K562 (cell line): ENCODE results near the gene LTA4H. TPM values are rescaled to one million over a fixed set of nuclear protein-coding genes. Genes with fewer than 3 reads are reported as not detected.

Experiments used
- BDP1 ChIP-seq: IDR thresholded peaks from 3 replicates; pipeline ENCODE4 v1.6.1; 2011; ENCODE audit not compliant: insufficient read length, insufficient read depth
- CCNT2 ChIP-seq: IDR thresholded peaks from 2 replicates; pipeline ENCODE4 v1.6.1; 2011; ENCODE audit warnings: borderline replicate concordance, low read depth, mild to moderate bottlenecking, moderate library complexity, mixed read lengths, low read length; ENCODE audit not compliant: insufficient read length; ENCODE audit errors: extremely low read depth
- CREBBP ChIP-seq: IDR thresholded peaks from one replicate; pipeline ENCODE4 v1.6.1; 2012; ENCODE audit warnings: low read depth, mild to moderate bottlenecking, control low read depth, inconsistent platforms, low read length
- CTBP1 ChIP-seq: fragments of 450-650 bp; IDR thresholded peaks from 2 replicates; pipeline ENCODE4 v1.6.1; 2016; ENCODE audit warnings: borderline replicate concordance
- DPF2 ChIP-seq: fragments of 450-650 bp; IDR thresholded peaks from 2 replicates; pipeline ENCODE4 v1.6.1; 2016
- GABPB1 ChIP-seq: sonication (generic); formaldehyde crosslinking; IDR thresholded peaks from 2 replicates; pipeline ENCODE4 v1.8.0; 2022; ENCODE audit warnings: mild to moderate bottlenecking, missing genetic modification reagents
- IRF2 ChIP-seq: sonication (generic); formaldehyde crosslinking; IDR thresholded peaks from 2 replicates; pipeline ENCODE4 v1.8.1; 2022; ENCODE audit warnings: mild to moderate bottlenecking, missing genetic modification reagents
- IRF9 ChIP-seq: fragments of 450-650 bp; IDR thresholded peaks from 2 replicates; pipeline ENCODE4 v1.6.1; 2016; ENCODE audit warnings: missing biosample characterization, missing genetic modification characterization
- KAT7 ChIP-seq: sonication (generic); formaldehyde crosslinking; IDR thresholded peaks from 2 replicates; pipeline ENCODE4 v1.8.0; 2022; ENCODE audit warnings: missing genetic modification reagents, mild to moderate bottlenecking, borderline replicate concordance
- KLF1 ChIP-seq: fragments of 450-650 bp; IDR thresholded peaks from 2 replicates; pipeline ENCODE4 v1.6.1; 2016; ENCODE audit warnings: missing genetic modification characterization, missing compliant biosample characterization
- KLF13 ChIP-seq: fragments of 450-650 bp; IDR thresholded peaks from 2 replicates; pipeline ENCODE4 v1.6.1; 2016; ENCODE audit warnings: missing genetic modification characterization, low read depth, mild to moderate bottlenecking, missing compliant biosample characterization, moderate library complexity, borderline replicate concordance
- NFIC ChIP-seq: fragments of 450-650 bp; IDR thresholded peaks from 2 replicates; pipeline ENCODE4 v1.6.1; 2017; ENCODE audit warnings: mild to moderate bottlenecking, inconsistent platforms
- NR3C1 ChIP-seq: sonication (generic); formaldehyde crosslinking; IDR thresholded peaks from 2 replicates; pipeline ENCODE4 v1.8.1; 2022; ENCODE audit warnings: missing genetic modification reagents
- POLR2A ChIP-seq: fragments of 450-650 bp; conservative IDR thresholded peaks from 2 replicates; pipeline ENCODE4 v1.6.1; 2016
- RBM17 ChIP-seq: fragments of 200-400 bp; formaldehyde crosslinking; IDR thresholded peaks from 2 replicates; pipeline ENCODE4 v1.6.1; 2017; ENCODE audit warnings: low read depth, mild to moderate bottlenecking, low read length, borderline replicate concordance
- TEAD1 ChIP-seq, 2 experiments: fragments of 450-650 bp in 1 of 2; sonication (generic) in 1 of 2; formaldehyde crosslinking; IDR thresholded peaks; 2 replicates each; pipeline versions ENCODE4 v1.4.0 to v1.8.0; 2020 to 2022; ENCODE audit warnings: mild to moderate bottlenecking in 2 of 2, missing genetic modification reagents in 1 of 2
- U2AF2 ChIP-seq: fragments of 200-400 bp; formaldehyde crosslinking; optimal IDR thresholded peaks from 2 replicates; pipeline ENCODE3; 2017; ENCODE audit warnings: low read depth, mild to moderate bottlenecking, low read length
- ZNF146 ChIP-seq: IDR thresholded peaks from one replicate; pipeline ENCODE4 v1.6.1; 2018; ENCODE audit warnings: missing compliant biosample characterization; ENCODE audit not compliant: unreplicated experiment
- ZNF77 ChIP-seq: fragments of 250-450 bp; sonication (Bioruptor Pico); IDR thresholded peaks from 2 replicates; pipeline ENCODE4 v1.5.0; 2020
- polyA plus RNA-seq, 8 experiments: library from polyadenylated mRNA; depleted of rRNA in 4 of 8; stranded (reverse) in 5 of 8; unstranded in 3 of 8; fragments of >200 nt; fragmentation: Nextera tagmentation in 2 of 8; fragmentation: Illumina TruSeq in 1 of 8; extraction: Ambion mirVana in 2 of 8; extraction: Trizol in 1 of 8; gene quantifications; 2 replicates each; pipeline versions ENCODE4 v1.2.1 to v1.2.3, GENCODE V29; 2011 to 2014; ENCODE audit warnings: inconsistent platforms in 1 of 8, missing spikeins in 1 of 8
- total RNA-seq, 7 experiments: library from RNA; depleted of rRNA in 6 of 7; stranded (reverse); fragments of >200 nt in 6 of 7; fragmentation: Illumina TruSeq in 2 of 7; extraction: Trizol in 2 of 7; gene quantifications; 2 replicates each; pipeline versions ENCODE4 v1.2.1 to v1.2.3, GENCODE V29; 2011 to 2021; ENCODE audit warnings: low replicate concordance in 1 of 7
- TF ChIP-seq, protein P1 (sequence below): fragments of 250-450 bp; sonication (Bioruptor Pico); IDR thresholded peaks from 2 replicates; pipeline ENCODE4 v1.9.0; 2021; ENCODE audit warnings: mild to moderate bottlenecking, inconsistent platforms
- TF ChIP-seq, protein P2 (sequence below), 2 experiments: IDR thresholded peaks; 2 replicates each; pipeline ENCODE4 v1.6.1; 2012; ENCODE audit warnings: improper control_type of control experiment in 2 of 2, low read depth in 2 of 2, low read length in 2 of 2, borderline replicate concordance in 1 of 2
- TF ChIP-seq, protein P3 (sequence below): fragments of 250-450 bp; sonication (Bioruptor Pico); IDR thresholded peaks from 2 replicates; pipeline ENCODE4 v1.8.0; 2022; ENCODE audit warnings: moderate library complexity, mild to moderate bottlenecking, inconsistent platforms

LTA4H gene
- total and polyA plus RNA-seq, 9 of the 15 experiments (the other 6 are each of a cell fraction or from before 2014, with no cell fraction given), result 25.2 to 58.1 (median 40.5) TPM

DNA sequence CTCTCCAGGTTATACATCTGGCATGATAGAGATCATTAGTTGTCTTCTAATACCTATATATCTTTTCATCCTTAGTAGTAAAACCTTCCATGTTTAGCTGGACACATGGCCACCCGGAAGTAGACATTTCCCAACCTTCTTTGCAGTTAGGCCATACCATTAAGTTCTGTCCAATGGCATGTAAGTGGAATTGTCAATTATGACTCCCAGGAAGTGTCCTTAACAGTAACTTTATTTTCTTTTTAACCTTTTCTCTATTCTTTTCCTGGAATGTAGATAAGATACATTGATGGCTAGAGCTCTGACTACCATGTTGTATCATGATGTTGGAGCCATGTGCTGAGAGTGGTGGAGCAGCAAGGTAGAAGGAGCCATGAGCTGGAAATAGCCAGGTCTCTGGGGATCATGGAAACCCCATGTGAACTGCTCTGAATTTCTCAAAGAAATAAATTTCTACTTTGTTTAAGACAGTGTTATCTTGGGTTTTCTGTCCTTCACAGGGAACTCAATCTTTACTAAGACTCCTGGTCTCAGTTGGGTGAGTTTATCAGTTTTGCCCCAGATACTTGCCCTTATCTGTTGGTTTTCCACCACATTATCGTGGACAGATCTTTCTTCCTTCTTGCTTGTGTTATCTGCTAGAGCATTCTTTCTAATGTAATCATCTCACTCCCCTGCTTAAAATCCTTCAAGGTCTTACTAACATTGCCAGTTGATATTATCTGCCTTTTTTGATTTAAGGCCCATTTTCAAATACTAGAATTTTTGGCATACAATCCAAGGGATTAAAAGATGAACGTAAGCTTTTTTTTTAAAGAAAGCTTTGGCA is 5.1 kb upstream of the LTA4H start (continued):
- TF ChIP-seq IRF9 (tag) (no peak), IRF2 (CRISPR knock-in tag) (no peak), KAT7 (CRISPR knock-in tag) (no peak), DPF2 (peak; percentile 65), TEAD1 (CRISPR knock-in tag; IDR thresholded peaks at IDR 0.05) (peak in 1 of 2 experiments; percentile 95; a peak in 2 of 4 replicates), KLF13 (tag) (no peak), ZNF146 (CRISPR knock-in tag) (no peak), ZNF77 (CRISPR knock-in tag) (no peak), KLF1 (tag) (no peak), NR3C1 (no peak), POLR2A (no peak), CTBP1 (peak; percentile 77), CCNT2 (no peak), RBM17 (no peak), NFIC (no peak), U2AF2 (no peak), GABPB1 (no peak), BDP1 (no peak), CREBBP (no peak)
- TF ChIP-seq, protein P1, sequence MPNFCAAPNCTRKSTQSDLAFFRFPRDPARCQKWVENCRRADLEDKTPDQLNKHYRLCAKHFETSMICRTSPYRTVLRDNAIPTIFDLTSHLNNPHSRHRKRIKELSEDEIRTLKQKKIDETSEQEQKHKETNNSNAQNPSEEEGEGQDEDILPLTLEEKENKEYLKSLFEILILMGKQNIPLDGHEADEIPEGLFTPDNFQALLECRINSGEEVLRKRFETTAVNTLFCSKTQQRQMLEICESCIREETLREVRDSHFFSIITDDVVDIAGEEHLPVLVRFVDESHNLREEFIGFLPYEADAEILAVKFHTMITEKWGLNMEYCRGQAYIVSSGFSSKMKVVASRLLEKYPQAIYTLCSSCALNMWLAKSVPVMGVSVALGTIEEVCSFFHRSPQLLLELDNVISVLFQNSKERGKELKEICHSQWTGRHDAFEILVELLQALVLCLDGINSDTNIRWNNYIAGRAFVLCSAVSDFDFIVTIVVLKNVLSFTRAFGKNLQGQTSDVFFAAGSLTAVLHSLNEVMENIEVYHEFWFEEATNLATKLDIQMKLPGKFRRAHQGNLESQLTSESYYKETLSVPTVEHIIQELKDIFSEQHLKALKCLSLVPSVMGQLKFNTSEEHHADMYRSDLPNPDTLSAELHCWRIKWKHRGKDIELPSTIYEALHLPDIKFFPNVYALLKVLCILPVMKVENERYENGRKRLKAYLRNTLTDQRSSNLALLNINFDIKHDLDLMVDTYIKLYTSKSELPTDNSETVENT (CRISPR knock-in tag), result no peak
- TF ChIP-seq, protein P2, sequence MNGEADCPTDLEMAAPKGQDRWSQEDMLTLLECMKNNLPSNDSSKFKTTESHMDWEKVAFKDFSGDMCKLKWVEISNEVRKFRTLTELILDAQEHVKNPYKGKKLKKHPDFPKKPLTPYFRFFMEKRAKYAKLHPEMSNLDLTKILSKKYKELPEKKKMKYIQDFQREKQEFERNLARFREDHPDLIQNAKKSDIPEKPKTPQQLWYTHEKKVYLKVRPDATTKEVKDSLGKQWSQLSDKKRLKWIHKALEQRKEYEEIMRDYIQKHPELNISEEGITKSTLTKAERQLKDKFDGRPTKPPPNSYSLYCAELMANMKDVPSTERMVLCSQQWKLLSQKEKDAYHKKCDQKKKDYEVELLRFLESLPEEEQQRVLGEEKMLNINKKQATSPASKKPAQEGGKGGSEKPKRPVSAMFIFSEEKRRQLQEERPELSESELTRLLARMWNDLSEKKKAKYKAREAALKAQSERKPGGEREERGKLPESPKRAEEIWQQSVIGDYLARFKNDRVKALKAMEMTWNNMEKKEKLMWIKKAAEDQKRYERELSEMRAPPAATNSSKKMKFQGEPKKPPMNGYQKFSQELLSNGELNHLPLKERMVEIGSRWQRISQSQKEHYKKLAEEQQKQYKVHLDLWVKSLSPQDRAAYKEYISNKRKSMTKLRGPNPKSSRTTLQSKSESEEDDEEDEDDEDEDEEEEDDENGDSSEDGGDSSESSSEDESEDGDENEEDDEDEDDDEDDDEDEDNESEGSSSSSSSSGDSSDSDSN (IDR thresholded peaks at IDR 0.05; ENCODE audit: borderline replicate concordance in 1 of 2, low read depth in 2 of 2, low read length in 2 of 2), result no peak
- TF ChIP-seq, protein P3, sequence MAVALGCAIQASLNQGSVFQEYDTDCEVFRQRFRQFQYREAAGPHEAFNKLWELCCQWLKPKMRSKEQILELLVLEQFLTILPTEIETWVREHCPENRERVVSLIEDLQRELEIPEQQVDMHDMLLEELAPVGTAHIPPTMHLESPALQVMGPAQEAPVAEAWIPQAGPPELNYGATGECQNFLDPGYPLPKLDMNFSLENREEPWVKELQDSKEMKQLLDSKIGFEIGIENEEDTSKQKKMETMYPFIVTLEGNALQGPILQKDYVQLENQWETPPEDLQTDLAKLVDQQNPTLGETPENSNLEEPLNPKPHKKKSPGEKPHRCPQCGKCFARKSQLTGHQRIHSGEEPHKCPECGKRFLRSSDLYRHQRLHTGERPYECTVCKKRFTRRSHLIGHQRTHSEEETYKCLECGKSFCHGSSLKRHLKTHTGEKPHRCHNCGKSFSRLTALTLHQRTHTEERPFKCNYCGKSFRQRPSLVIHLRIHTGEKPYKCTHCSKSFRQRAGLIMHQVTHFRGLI (CRISPR knock-in tag), result no peak
